ENCODE data around the gene ACAP2. TPM values are rescaled to one million over a fixed set of nuclear protein-coding genes. Genes with fewer than 3 reads are reported as not detected.
A peak's percentile ranks its signal among the peaks of the same experiment; 100 is the strongest.

ACAP2 gene
- total and polyA plus RNA-seq, 3 experiments from 2014 or later, result 39.5 to 47.0 (median 42.9) TPM

- no peaks in the 10 kb centered on the region for H3K9me3 Mint-ChIP-seq
- H3K27me3 Mint-ChIP-seq, result no peaks in the 10 kb centered on the region
- H3K36me3 ChIP-seq (ENCODE audit: insufficient read depth, low read length), result no peaks in the 10 kb centered on the region
- H3K36me3 Mint-ChIP-seq, result peaks cover 0 to 13% (median 0%) of the 10 kb centered on the region in 3 donors
- H3K4me3 Mint-ChIP-seq, result peak overlapping the region; percentile 90 to 97 (median 95)
- H3K4me3 ChIP-seq (ENCODE audit: low read length), result peak overlapping the region; percentile 79
- CTCF ChIA-PET, result interaction anchor here (0.7 to 1.7 kb wide), 3 partner anchors 16 to 170 kb away, joined by 3 to 7 read pairs (median 3); partner anchors contain the start of genes PPP1R2 and XXYLT1
- no peaks in the 10 kb centered on the region for H3K9me3 ChIP-seq (ENCODE audit: low read length)
- peaks cover 39% of the 10 kb centered on the region for H3K4me1 ChIP-seq (ENCODE audit: insufficient read depth, low read length)
- H3K27ac Mint-ChIP-seq, result peak overlapping the region; percentile 87 to 97 (median 94)
- H3K4me1 Mint-ChIP-seq, result peaks cover 46 to 69% (median 59%) of the 10 kb centered on the region in 3 donors
- POLR2A ChIA-PET, result interaction anchor here (0.6 to 2.5 kb wide), 3 partner anchors 18 to 101 kb away, joined by 3 to 10 read pairs (median 3); partner anchors contain the start of gene PPP1R2
- DNase-seq, result no peak
- peak overlapping the region; percentile 79 for H3K27ac ChIP-seq (ENCODE audit: low read depth, low read length)
- no peaks in the 10 kb centered on the region for H3K27me3 ChIP-seq (ENCODE audit: insufficient read depth, low read length, poor library complexity, severe bottlenecking)
Observed at GRCh38 chr3:195441476-195441991, 1.3 kb downstream of the ACAP2 start.

GRCh38 chr3:195441051-195441450 is 1.8 kb downstream of the ACAP2 start:
- H3K4me1 Mint-ChIP-seq, result peaks cover 49 to 70% (median 64%) of the 10 kb centered on the region in 3 donors
- H3K27me3 Mint-ChIP-seq, result no peaks in the 10 kb centered on the region
- H3K27ac Mint-ChIP-seq, result peak overlapping the region in 7 of 8 donors; percentile 87 to 97 (median 93)
- peaks cover 0 to 15% (median 0%) of the 10 kb centered on the region in 3 donors for H3K36me3 Mint-ChIP-seq
- H3K4me3 Mint-ChIP-seq, result peak overlapping the region; percentile 90 to 97 (median 95)
- Histone ChIP-seq H3K27me3 (ENCODE audit: insufficient read depth, low read length, poor library complexity, severe bottlenecking) (no peaks in the 10 kb centered on the region), H3K9me3 (ENCODE audit: low read length) (no peaks in the 10 kb centered on the region), H3K27ac (ENCODE audit: low read depth, low read length) (peak overlapping the region; percentile 79), H3K36me3 (ENCODE audit: insufficient read depth, low read length) (no peaks in the 10 kb centered on the region), H3K4me1 (ENCODE audit: insufficient read depth, low read length) (peaks cover 39% of the 10 kb centered on the region), H3K4me3 (ENCODE audit: low read length) (peak overlapping the region; percentile 79)
- CTCF ChIA-PET, result interaction anchor here (0.7 to 1.7 kb wide), 3 partner anchors 16 to 170 kb away, joined by 3 to 7 read pairs (median 3); partner anchors contain the start of gene XXYLT1
- POLR2A ChIA-PET, result interaction anchor here (1.1 kb wide), 1 partner anchor 18 kb away, joined by 3 read pairs; no protein-coding TSS in a partner anchor
- no peaks in the 10 kb centered on the region for H3K9me3 Mint-ChIP-seq
- DNase-seq, result no peak

- Histone ChIP-seq H3K36me3 (ENCODE audit: insufficient read depth, low read length) (no peaks in the 10 kb centered on the region), H3K4me3 (ENCODE audit: low read length) (peak overlapping the region; percentile 17), H3K9me3 (ENCODE audit: low read length) (no peaks in the 10 kb centered on the region), H3K27ac (ENCODE audit: low read depth, low read length) (peak overlapping the region; percentile 79), H3K4me1 (ENCODE audit: insufficient read depth, low read length) (peaks cover 39% of the 10 kb centered on the region), H3K27me3 (ENCODE audit: insufficient read depth, low read length, poor library complexity, severe bottlenecking) (no peaks in the 10 kb centered on the region)
- Mint-ChIP-seq H3K4me1 (peaks cover 54 to 70% (median 64%) of the 10 kb centered on the region in 3 donors), H3K4me3 (peak overlapping the region; percentile 28 to 96 (median 74)), H3K36me3 (peaks cover 0 to 15% (median 0%) of the 10 kb centered on the region in 3 donors), H3K27ac (peak overlapping the region in 4 of 8 donors; percentile 0 to 72 (median 46)), H3K9me3 (no peaks in the 10 kb centered on the region), H3K27me3 (no peaks in the 10 kb centered on the region)
- ChIA-PET CTCF (interaction anchor here (0.9 to 1.7 kb wide), 3 partner anchors 21 to 169 kb away, joined by 3 to 7 read pairs (median 3); partner anchors contain the start of gene XXYLT1), POLR2A (interaction anchor here (0.6 kb wide), 1 partner anchor 147 kb away, joined by 5 read pairs; no protein-coding TSS in a partner anchor)
- DNase-seq, result no peak
Observed at GRCh38 chr3:195440379-195440778, 2.4 kb downstream of the ACAP2 start.

GRCh38 chr3:195438371-195438770 is 4.4 kb downstream of the ACAP2 start:
- H3K36me3 ChIP-seq (ENCODE audit: insufficient read depth, low read length), result no peaks in the 10 kb centered on the region
- H3K27me3 ChIP-seq (ENCODE audit: insufficient read depth, low read length, poor library complexity, severe bottlenecking), result no peaks in the 10 kb centered on the region
- H3K4me1 ChIP-seq (ENCODE audit: insufficient read depth, low read length), result peaks cover 29% of the 10 kb centered on the region
- peak overlapping the region in 1 of 8 donors; percentile 75 for H3K27ac Mint-ChIP-seq
- POLR2A ChIA-PET, result no interaction called here
- H3K27ac ChIP-seq (ENCODE audit: low read depth, low read length), result no peak overlapping the region
- no peak overlapping the region for H3K4me3 ChIP-seq (ENCODE audit: low read length)
- CTCF ChIA-PET, result no interaction called here
- H3K27me3 Mint-ChIP-seq, result no peaks in the 10 kb centered on the region
- DNase-seq, result no peak
- no peaks in the 10 kb centered on the region for H3K9me3 Mint-ChIP-seq
- peaks cover 57 to 76% (median 64%) of the 10 kb centered on the region in 3 donors for H3K4me1 Mint-ChIP-seq
- H3K9me3 ChIP-seq (ENCODE audit: low read length), result no peaks in the 10 kb centered on the region
- no peak overlapping the region for H3K4me3 Mint-ChIP-seq
- H3K36me3 Mint-ChIP-seq, result peaks cover 0 to 15% (median 2%) of the 10 kb centered on the region in 3 donors

GRCh38 chr3:195425849-195426248 is 17.0 kb downstream of the ACAP2 start:
- no peak for DNase-seq
- Histone ChIP-seq H3K4me1 (ENCODE audit: insufficient read depth, low read length) (peaks cover 22% of the 10 kb centered on the region), H3K27ac (ENCODE audit: low read depth, low read length) (no peak overlapping the region), H3K36me3 (ENCODE audit: insufficient read depth, low read length) (no peaks in the 10 kb centered on the region), H3K27me3 (ENCODE audit: insufficient read depth, low read length, poor library complexity, severe bottlenecking) (no peaks in the 10 kb centered on the region), H3K4me3 (ENCODE audit: low read length) (no peak overlapping the region), H3K9me3 (ENCODE audit: low read length) (no peaks in the 10 kb centered on the region)
- ChIA-PET POLR2A (no interaction called here), CTCF (no interaction called here)
- H3K36me3 Mint-ChIP-seq, result peaks cover 0 to 4% (median 2%) of the 10 kb centered on the region in 3 donors
- peak overlapping the region in 3 of 8 donors; percentile 1 to 72 (median 43) for H3K27ac Mint-ChIP-seq
- H3K4me3 Mint-ChIP-seq, result peak overlapping the region in 2 of 7 donors; percentile 0 to 3
- H3K4me1 Mint-ChIP-seq, result peaks cover 62 to 82% (median 79%) of the 10 kb centered on the region in 3 donors
- no peaks in the 10 kb centered on the region for H3K9me3 Mint-ChIP-seq
- H3K27me3 Mint-ChIP-seq, result no peaks in the 10 kb centered on the region

- DNase-seq, result no peak
- ChIA-PET POLR2A (no interaction called here), CTCF (no interaction called here)
- H3K36me3 Mint-ChIP-seq, result peaks cover 0 to 3% (median 2%) of the 10 kb centered on the region in 3 donors
- H3K9me3 ChIP-seq (ENCODE audit: low read length), result no peaks in the 10 kb centered on the region
- H3K27ac ChIP-seq (ENCODE audit: low read depth, low read length), result no peak overlapping the region
- no peak overlapping the region for H3K4me3 Mint-ChIP-seq
- no peak overlapping the region for H3K4me3 ChIP-seq (ENCODE audit: low read length)
- no peaks in the 10 kb centered on the region for H3K36me3 ChIP-seq (ENCODE audit: insufficient read depth, low read length)
- H3K27me3 Mint-ChIP-seq, result no peaks in the 10 kb centered on the region
- no peak overlapping the region for H3K27ac Mint-ChIP-seq
- H3K4me1 Mint-ChIP-seq, result peaks cover 56 to 75% (median 70%) of the 10 kb centered on the region in 3 donors
- peaks cover 17% of the 10 kb centered on the region for H3K4me1 ChIP-seq (ENCODE audit: insufficient read depth, low read length)
- H3K27me3 ChIP-seq (ENCODE audit: insufficient read depth, low read length, poor library complexity, severe bottlenecking), result no peaks in the 10 kb centered on the region
- no peaks in the 10 kb centered on the region for H3K9me3 Mint-ChIP-seq
Observed at GRCh38 chr3:195423818-195424217, 19.0 kb downstream of the ACAP2 start.

- ChIA-PET CTCF (no interaction called here), POLR2A (no interaction called here)
- Mint-ChIP-seq H3K27ac (peak overlapping the region in 1 of 8 donors; percentile 5), H3K4me3 (no peak overlapping the region), H3K4me1 (peaks cover 57 to 78% (median 73%) of the 10 kb centered on the region in 3 donors), H3K36me3 (peaks cover 0 to 7% (median 6%) of the 10 kb centered on the region in 3 donors), H3K9me3 (no peaks in the 10 kb centered on the region), H3K27me3 (no peaks in the 10 kb centered on the region)
- Histone ChIP-seq H3K36me3 (ENCODE audit: insufficient read depth, low read length) (no peaks in the 10 kb centered on the region), H3K9me3 (ENCODE audit: low read length) (no peaks in the 10 kb centered on the region), H3K4me3 (ENCODE audit: low read length) (no peak overlapping the region), H3K27ac (ENCODE audit: low read depth, low read length) (no peak overlapping the region), H3K4me1 (ENCODE audit: insufficient read depth, low read length) (peaks cover 16% of the 10 kb centered on the region), H3K27me3 (ENCODE audit: insufficient read depth, low read length, poor library complexity, severe bottlenecking) (no peaks in the 10 kb centered on the region)
- DNase-seq, result no peak
Observed at GRCh38 chr3:195421400-195421799, 21.4 kb downstream of the ACAP2 start.

GRCh38 chr3:195416795-195417194 is 26.0 kb downstream of the ACAP2 start:
- H3K4me3 Mint-ChIP-seq, result no peak overlapping the region
- no peak overlapping the region for H3K27ac ChIP-seq (ENCODE audit: low read depth, low read length)

More at GRCh38 chr3:195416795-195417194, 26.0 kb downstream of the ACAP2 start:
- Mint-ChIP-seq H3K4me1 (peaks cover 55 to 79% (median 73%) of the 10 kb centered on the region in 3 donors), H3K9me3 (no peaks in the 10 kb centered on the region), H3K27ac (peak overlapping the region in 1 of 8 donors; percentile 3), H3K27me3 (no peaks in the 10 kb centered on the region), H3K36me3 (peaks cover 0 to 5% (median 3%) of the 10 kb centered on the region in 3 donors)
- ChIA-PET POLR2A (no interaction called here), CTCF (no interaction called here)
- Histone ChIP-seq H3K36me3 (ENCODE audit: insufficient read depth, low read length) (no peaks in the 10 kb centered on the region), H3K4me1 (ENCODE audit: insufficient read depth, low read length) (no peaks in the 10 kb centered on the region), H3K9me3 (ENCODE audit: low read length) (no peaks in the 10 kb centered on the region), H3K27me3 (ENCODE audit: insufficient read depth, low read length, poor library complexity, severe bottlenecking) (no peaks in the 10 kb centered on the region), H3K4me3 (ENCODE audit: low read length) (no peak overlapping the region)
- DNase-seq, result no peak
